Ishikawa (cell line): ENCODE results near the gene PRPH.

Source experiments
- CEBPB ChIP-seq: IDR thresholded peaks from 2 replicates; pipeline ENCODE4 v1.6.1; 2012
- CREB1 ChIP-seq: IDR thresholded peaks from 2 replicates; pipeline ENCODE4 v1.6.1; 2012; ENCODE audit warnings: low read depth
- EGR1 ChIP-seq: IDR thresholded peaks from 2 replicates; pipeline ENCODE4 v1.6.1; 2012
- EP300 ChIP-seq: IDR thresholded peaks from 2 replicates; pipeline ENCODE4 v1.6.1; 2012; ENCODE audit warnings: borderline replicate concordance
- FOXM1 ChIP-seq: IDR thresholded peaks from 2 replicates; pipeline ENCODE4 v1.6.1; 2012; ENCODE audit warnings: low read depth, borderline replicate concordance
- NFIC ChIP-seq: IDR thresholded peaks from 2 replicates; pipeline ENCODE4 v1.6.1; 2012
- RAD21 ChIP-seq: IDR thresholded peaks from 2 replicates; pipeline ENCODE4 v1.6.1; 2012; ENCODE audit warnings: low read depth
- TAF1 ChIP-seq: IDR thresholded peaks from 2 replicates; pipeline ENCODE4 v1.6.1; 2012; ENCODE audit warnings: low read depth, mild to moderate bottlenecking
- TCF12 ChIP-seq: IDR thresholded peaks from 2 replicates; pipeline ENCODE4 v1.6.1; 2012; ENCODE audit warnings: low read depth
- TEAD4 ChIP-seq: IDR thresholded peaks from 2 replicates; pipeline ENCODE4 v1.6.1; 2012
- YY1 ChIP-seq: IDR thresholded peaks from 2 replicates; pipeline ENCODE4 v1.6.1; 2012; ENCODE audit warnings: low read depth
- ZBTB7A ChIP-seq: IDR thresholded peaks from 2 replicates; pipeline ENCODE4 v1.6.1; 2012; ENCODE audit warnings: low read depth
- TF ChIP-seq, protein P1 (sequence below): IDR thresholded peaks from 2 replicates; pipeline ENCODE4 v1.6.1; 2012
- TF ChIP-seq, protein P2 (sequence below): IDR thresholded peaks from 2 replicates; pipeline ENCODE4 v1.6.1; 2012; ENCODE audit warnings: low read depth, mild to moderate bottlenecking
- TF ChIP-seq, protein P3 (sequence below): IDR thresholded peaks from 2 replicates; pipeline ENCODE4 v1.6.1; 2012

The PRPH gene

DNA sequence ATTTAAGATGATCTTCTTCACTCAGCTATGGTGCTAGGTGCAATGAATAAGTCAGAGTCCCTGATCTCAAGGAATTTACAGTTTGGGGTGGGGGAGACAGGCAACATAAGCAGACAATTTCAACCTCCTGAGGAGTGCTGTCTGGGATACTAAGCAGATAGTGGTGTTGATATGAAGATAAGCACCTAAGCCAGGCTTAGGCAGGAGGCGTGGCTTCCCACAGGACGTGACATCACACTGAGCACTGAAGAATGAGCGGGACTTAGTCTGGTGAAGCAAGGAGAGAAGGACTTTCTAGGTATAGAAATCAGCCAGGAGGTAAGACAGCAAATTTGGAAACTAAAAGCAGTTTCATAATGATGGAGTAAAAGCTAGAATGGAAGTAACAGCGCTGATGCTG lies 6.8 kb downstream of the PRPH start:
- TF ChIP-seq, protein P1, sequence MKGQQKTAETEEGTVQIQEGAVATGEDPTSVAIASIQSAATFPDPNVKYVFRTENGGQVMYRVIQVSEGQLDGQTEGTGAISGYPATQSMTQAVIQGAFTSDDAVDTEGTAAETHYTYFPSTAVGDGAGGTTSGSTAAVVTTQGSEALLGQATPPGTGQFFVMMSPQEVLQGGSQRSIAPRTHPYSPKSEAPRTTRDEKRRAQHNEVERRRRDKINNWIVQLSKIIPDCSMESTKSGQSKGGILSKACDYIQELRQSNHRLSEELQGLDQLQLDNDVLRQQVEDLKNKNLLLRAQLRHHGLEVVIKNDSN, result no peak
- TF ChIP-seq, protein P2, sequence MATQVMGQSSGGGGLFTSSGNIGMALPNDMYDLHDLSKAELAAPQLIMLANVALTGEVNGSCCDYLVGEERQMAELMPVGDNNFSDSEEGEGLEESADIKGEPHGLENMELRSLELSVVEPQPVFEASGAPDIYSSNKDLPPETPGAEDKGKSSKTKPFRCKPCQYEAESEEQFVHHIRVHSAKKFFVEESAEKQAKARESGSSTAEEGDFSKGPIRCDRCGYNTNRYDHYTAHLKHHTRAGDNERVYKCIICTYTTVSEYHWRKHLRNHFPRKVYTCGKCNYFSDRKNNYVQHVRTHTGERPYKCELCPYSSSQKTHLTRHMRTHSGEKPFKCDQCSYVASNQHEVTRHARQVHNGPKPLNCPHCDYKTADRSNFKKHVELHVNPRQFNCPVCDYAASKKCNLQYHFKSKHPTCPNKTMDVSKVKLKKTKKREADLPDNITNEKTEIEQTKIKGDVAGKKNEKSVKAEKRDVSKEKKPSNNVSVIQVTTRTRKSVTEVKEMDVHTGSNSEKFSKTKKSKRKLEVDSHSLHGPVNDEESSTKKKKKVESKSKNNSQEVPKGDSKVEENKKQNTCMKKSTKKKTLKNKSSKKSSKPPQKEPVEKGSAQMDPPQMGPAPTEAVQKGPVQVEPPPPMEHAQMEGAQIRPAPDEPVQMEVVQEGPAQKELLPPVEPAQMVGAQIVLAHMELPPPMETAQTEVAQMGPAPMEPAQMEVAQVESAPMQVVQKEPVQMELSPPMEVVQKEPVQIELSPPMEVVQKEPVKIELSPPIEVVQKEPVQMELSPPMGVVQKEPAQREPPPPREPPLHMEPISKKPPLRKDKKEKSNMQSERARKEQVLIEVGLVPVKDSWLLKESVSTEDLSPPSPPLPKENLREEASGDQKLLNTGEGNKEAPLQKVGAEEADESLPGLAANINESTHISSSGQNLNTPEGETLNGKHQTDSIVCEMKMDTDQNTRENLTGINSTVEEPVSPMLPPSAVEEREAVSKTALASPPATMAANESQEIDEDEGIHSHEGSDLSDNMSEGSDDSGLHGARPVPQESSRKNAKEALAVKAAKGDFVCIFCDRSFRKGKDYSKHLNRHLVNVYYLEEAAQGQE, result no peak
- TF ChIP-seq EGR1 (no peak), FOXM1 (no peak), TAF1 (no peak), ZBTB7A (no peak), NFIC (no peak), RAD21 (no peak), EP300 (no peak), TCF12 (no peak), TEAD4 (no peak), YY1 (no peak), CREB1 (no peak), CEBPB (no peak)
- TF ChIP-seq, protein P3, sequence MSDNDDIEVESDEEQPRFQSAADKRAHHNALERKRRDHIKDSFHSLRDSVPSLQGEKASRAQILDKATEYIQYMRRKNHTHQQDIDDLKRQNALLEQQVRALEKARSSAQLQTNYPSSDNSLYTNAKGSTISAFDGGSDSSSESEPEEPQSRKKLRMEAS, result no peak

DNA sequence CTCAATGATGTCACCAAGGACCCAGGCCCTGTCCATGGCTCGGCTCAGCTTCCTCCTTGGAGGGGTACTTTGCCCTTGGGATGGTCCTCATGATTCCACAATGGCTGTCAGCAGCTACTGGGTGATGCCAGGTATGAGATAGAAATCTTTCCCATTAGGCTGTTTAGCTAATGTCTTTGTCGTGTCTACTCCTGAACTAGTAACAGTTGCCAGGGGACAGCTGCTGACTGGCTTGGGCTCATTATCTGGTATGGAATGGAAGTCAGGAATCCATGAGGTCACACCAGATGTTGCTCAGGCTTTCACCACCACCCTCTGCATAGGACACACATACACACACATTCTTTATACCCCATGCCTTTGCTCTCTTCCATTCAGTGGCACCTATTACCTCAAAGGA lies 9.2 kb downstream of the PRPH start:
- TF ChIP-seq, protein P1, result no peak
- TF ChIP-seq TCF12 (no peak), CREB1 (no peak), FOXM1 (no peak), TAF1 (no peak), EP300 (no peak), EGR1 (no peak), NFIC (no peak), YY1 (no peak), ZBTB7A (no peak), CEBPB (no peak), TEAD4 (no peak), RAD21 (no peak)
- TF ChIP-seq, protein P2, result no peak
- TF ChIP-seq, protein P3, result no peak

DNA sequence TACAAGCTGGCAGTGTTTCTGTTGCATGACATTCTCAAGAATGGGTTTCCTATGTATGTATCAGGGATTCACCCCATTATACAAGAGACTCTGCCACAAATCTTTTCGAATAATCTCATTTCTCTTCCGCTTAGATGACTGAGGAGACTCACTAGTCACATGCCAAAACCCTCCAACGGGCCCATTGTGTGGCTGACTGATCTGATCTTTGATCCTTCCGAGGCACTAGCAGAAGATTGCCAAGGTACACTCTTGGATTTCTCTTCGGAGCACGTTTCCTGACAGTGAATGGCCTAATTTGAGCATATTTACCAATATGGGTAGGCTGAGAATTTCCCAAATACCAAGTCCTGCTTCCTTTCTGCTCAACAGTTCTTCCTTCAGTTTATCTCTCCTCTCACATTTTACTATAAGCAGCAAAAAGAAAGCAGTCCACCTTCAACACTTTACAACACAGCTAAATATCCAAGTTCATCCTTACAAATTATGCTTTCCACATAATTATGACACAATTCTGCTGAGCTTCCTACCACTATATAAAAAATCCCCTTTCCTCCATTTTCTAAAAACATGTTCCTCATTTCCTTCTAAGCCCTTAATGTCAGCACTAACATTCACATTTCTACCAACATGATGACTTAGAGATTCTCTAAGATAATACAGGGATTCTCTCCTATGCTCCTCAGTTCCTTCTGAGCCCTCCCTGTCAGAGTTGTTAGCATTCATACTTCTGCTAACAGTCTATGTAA lies 11.0 kb downstream of the PRPH start:
- no peak for TF ChIP-seq NFIC
- TF ChIP-seq FOXM1, result no peak
- no peak for TF ChIP-seq RAD21
- TF ChIP-seq EGR1, result no peak
- TF ChIP-seq TAF1, result no peak

DNA sequence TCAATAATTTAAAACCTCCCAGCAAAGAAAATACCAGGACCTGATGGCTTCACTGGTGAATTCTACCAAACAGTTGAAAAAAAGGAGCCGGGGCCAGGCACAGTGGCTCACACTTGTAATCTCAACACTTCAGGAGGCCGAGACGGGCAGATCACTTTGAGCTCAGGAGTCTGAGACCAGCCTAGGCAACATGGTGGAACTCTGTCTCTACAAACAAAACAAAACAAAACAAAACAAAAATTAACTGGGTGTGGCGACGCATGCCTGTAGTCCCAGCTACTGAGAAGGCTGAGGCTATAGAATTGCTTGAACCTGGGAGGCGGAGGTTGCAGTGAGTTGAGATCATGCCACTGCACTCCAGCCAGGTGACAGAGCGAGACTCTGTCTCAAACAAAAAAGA lies 14.4 kb downstream of the PRPH start:
- TF ChIP-seq, protein P2, result no peak
- TF ChIP-seq TCF12 (no peak), NFIC (no peak), RAD21 (no peak), EP300 (no peak), CEBPB (no peak), CREB1 (no peak), YY1 (no peak), EGR1 (no peak), TEAD4 (no peak), ZBTB7A (no peak), TAF1 (no peak), FOXM1 (no peak)
- TF ChIP-seq, protein P3, result no peak
- TF ChIP-seq, protein P1, result no peak
